ENCODE results near the gene MTRF1L.
A peak's percentile ranks its signal among the peaks of the same experiment; 100 is the strongest.

The MTRF1L gene, protein sequence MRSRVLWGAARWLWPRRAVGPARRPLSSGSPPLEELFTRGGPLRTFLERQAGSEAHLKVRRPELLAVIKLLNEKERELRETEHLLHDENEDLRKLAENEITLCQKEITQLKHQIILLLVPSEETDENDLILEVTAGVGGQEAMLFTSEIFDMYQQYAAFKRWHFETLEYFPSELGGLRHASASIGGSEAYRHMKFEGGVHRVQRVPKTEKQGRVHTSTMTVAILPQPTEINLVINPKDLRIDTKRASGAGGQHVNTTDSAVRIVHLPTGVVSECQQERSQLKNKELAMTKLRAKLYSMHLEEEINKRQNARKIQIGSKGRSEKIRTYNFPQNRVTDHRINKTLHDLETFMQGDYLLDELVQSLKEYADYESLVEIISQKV

GRCh38 chr6:153002613-153003365 lies at the start of gene MTRF1L:
TSS of gene MTRF1L (minus strand) at chr6:153002709. CDS start at chr6:153002685, 24 bp downstream.
- DNase-seq: peak; percentile 97

GRCh38 chr6:153051801-153052200 lies 49.3 kb upstream of the MTRF1L start:
- no peak for DNase-seq

- DNase-seq: no peak
Measured at GRCh38 chr6:153048631-153049030, 46.1 kb upstream of the MTRF1L start.

GRCh38 chr6:153047386-153047785 lies 44.9 kb upstream of the MTRF1L start:
- no peak for DNase-seq

- no peak for DNase-seq
Measured at GRCh38 chr6:153045271-153045670, 42.8 kb upstream of the MTRF1L start.

DNA sequence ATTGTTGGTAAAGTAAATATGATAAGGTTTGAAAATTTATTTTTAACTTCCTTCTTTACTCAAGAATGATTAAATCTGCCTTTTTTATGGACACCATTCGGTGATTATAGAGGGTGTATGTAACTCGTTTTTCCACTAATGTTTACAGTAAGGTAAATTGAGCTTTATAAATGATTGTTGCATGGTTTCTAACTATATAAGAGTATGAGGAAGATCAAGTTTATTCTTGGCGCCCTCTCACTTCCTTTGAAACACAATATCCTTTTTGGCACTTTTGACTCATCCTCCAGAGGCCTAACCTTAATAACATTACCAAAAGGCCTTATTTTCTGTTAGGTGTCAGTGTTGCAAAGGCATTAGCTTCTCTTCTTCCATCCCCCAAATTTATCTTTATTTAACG lies 41.8 kb upstream of the MTRF1L start:
- no peak for DNase-seq

GRCh38 chr6:153043719-153044118 lies 41.2 kb upstream of the MTRF1L start:
- peak; percentile 77 for DNase-seq

GRCh38 chr6:153038378-153039057 lies 36.0 kb upstream of the MTRF1L start:
- DNase-seq: no peak

DNA sequence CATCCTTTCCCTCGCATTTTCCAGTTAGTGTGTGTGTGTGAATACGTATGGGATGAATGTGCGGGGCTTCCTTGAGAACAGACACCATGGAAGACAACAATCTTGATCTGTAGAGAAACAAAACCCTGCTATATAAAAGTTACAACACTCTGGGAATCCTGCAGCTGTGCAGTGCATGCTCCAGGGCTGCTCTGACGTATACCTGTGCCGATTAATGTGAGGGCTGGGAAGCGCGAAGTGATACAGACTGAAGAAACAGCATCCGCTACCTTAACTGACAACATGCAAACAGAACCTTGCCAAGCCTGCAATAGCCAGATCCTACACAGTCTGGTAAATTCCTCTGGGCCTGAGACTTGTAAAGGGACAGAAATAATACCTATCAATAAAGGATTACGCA lies 31.6 kb upstream of the MTRF1L start:
- DNase-seq: no peak

- DNase-seq: peak; percentile 13
Measured at GRCh38 chr6:153032255-153032882, 29.9 kb upstream of the MTRF1L start.

DNA sequence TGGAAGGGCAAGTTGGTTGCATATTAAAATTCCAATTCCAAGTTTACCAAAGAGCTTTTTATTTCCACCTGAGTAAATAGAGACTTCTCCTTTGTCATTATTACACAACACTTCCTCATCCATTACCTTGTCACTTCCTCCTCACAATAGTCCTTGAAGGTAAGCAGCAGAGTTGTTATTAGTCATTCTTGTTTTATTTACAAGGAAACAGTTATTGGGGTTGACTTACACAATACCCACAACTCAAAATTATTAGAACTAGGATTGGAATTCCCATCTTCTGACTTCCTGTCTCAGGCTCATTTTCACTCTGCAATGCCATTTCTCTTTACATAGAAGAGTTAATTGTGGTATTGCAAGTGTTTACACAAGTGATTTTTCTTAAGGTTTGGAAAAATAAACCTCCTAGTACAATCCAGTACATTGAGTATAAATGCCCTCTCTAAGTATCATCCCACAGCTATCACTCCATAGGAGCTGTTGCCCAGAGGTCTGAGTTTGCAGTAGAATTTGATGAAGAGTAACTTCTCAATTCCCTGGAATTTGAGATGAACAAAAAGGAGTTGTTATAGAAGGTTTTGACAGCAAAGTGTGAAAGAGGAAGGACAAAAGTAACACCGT lies 28.9 kb upstream of the MTRF1L start:
- no peak for DNase-seq

DNA sequence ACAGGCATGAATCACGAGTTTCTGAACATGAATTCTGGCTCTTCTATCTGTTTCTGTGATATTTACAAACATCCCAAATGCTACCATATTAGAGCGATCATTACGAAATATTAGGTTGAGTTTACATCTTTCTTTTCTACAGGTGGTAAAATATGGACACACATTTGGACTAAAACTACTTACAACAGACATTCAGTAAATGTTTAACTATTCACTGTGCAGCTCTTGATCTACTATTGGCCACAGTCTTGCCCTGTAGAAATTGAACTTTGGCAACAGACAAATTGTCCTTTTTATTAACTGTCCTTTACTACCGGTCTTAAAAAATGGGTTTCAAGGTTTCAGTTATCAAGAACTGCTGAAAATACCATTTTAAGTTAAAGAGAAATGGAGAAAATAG lies 26.5 kb upstream of the MTRF1L start:
- no peak for DNase-seq

- no peak for DNase-seq
Measured at GRCh38 chr6:153028286-153028685, 25.8 kb upstream of the MTRF1L start.

DNA sequence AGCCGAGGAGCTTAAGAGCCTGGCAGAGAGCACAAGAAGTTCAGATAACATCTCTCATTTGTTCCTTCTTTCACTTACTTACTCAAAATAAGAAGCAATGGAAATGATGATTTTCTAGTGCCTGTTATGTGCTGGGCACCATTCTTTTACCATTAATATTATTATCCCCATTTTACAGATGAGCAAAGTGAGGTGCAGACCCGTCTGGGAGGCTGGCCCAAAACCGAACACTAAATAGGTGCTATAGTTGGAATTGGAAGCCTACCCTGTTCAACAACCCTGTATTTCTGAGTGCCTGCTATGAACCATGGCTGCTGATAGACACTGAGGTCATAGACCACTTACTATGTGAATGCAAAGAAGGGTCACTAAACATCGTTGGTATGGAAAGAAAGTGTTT lies 25.0 kb upstream of the MTRF1L start:
- DNase-seq: no peak

- no peak for DNase-seq
Measured at GRCh38 chr6:153024709-153025017, 22.2 kb upstream of the MTRF1L start.

- DNase-seq: peak; percentile 67
Measured at GRCh38 chr6:153023977-153024708, 21.6 kb upstream of the MTRF1L start.

GRCh38 chr6:153018355-153018754 lies 15.8 kb upstream of the MTRF1L start:
- DNase-seq: no peak

GRCh38 chr6:153016846-153017245 lies 14.3 kb upstream of the MTRF1L start:
- DNase-seq: no peak

- no peak for DNase-seq
Measured at GRCh38 chr6:153015094-153015640, 12.7 kb upstream of the MTRF1L start.

GRCh38 chr6:153013438-153013837 lies 10.9 kb upstream of the MTRF1L start:
- DNase-seq: no peak

- no peak for DNase-seq
Measured at GRCh38 chr6:153012856-153013255, 10.3 kb upstream of the MTRF1L start.

- DNase-seq: no peak
Measured at GRCh38 chr6:153003366-153003690, 819 bp upstream of the MTRF1L start.
